Stimulated activated naive B cell treated with anti-CD40 and anti-IgM and Interleukin-4, amounts not matched to agents 10 μg/mL and 1 μg/mL and 100 μg/mL, for 72 hours (primary cell): ENCODE results near the gene CASP14.
A peak's percentile ranks its signal among the peaks of the same experiment; 100 is the strongest.
"Not testable (repeated sequence)": the region's sequence is repeated elsewhere in the genome, so short reads cannot be mapped to it uniquely, and the experiment has no call there.

ENCODE experiments used
- ATAC-seq, 2 donors: fragments of 150-1000 bp; cut with Tn5 transposase; replicated peaks; 2 replicates each; pipeline ENCODE4 v1.10.0; 2021; ENCODE audit warnings: moderate library complexity in 1 of 2
- DNase-seq: peaks from one replicate; pipeline ENCODE4 v3.0.0; 2021
- H3K27ac Mint-ChIP-seq: one replicate; pipeline ENCODE4 v1.8.0; 2022; ENCODE audit warnings: mild to moderate bottlenecking, mixed read lengths
- H3K27me3 Mint-ChIP-seq, 2 donors: one replicate each; pipeline ENCODE4 v1.8.0; 2022; ENCODE audit warnings: mixed read lengths in 2 of 2
- H3K36me3 Mint-ChIP-seq, 2 donors: one replicate each; pipeline ENCODE4 v1.8.0; 2022; ENCODE audit warnings: mixed read lengths in 2 of 2, mild to moderate bottlenecking in 1 of 2
- H3K4me1 Mint-ChIP-seq, 2 donors: one replicate each; pipeline ENCODE4 v1.8.0; 2022; ENCODE audit warnings: mixed read lengths in 2 of 2, mild to moderate bottlenecking in 1 of 2
- H3K4me3 Mint-ChIP-seq, 2 donors: one replicate each; pipeline ENCODE4 v1.8.0; 2022; ENCODE audit warnings: mild to moderate bottlenecking in 2 of 2, mixed read lengths in 2 of 2, moderate library complexity in 1 of 2
- H3K9me3 Mint-ChIP-seq, 2 donors: one replicate each; pipeline ENCODE4 v1.8.0; 2022; ENCODE audit warnings: mixed read lengths in 2 of 2, mild to moderate bottlenecking in 1 of 2

Gene CASP14

GRCh38 chr19:15048885-15049541 lies at the start of gene CASP14:
Gene CASP14, plus strand, starts transcription at chr19:15049480. Its CDS starts 2,772 bp downstream, at chr19:15052252.
- no peak within 1 kb of the TSS for H3K27ac Mint-ChIP-seq
- no peak within 1 kb of the TSS for H3K4me3 Mint-ChIP-seq
- ATAC-seq = no peak
- H3K36me3 Mint-ChIP-seq = no peaks in the 10 kb centered on the region
- no peak for DNase-seq
- H3K27me3 Mint-ChIP-seq = peaks cover 28% of the 10 kb centered on the region in 2 donors
- peaks cover 0 to 4% of the 10 kb centered on the region in 2 donors for H3K9me3 Mint-ChIP-seq
- H3K4me1 Mint-ChIP-seq = no peaks in the 10 kb centered on the region

- peaks cover 41 to 58% of the 10 kb centered on the region in 2 donors for H3K27me3 Mint-ChIP-seq
- no peak overlapping the region for H3K4me3 Mint-ChIP-seq
- no peak for ATAC-seq
- H3K27ac Mint-ChIP-seq = no peak overlapping the region
- H3K4me1 Mint-ChIP-seq = peaks cover 3 to 7% of the 10 kb centered on the region in 2 donors
- no peaks in the 10 kb centered on the region for H3K36me3 Mint-ChIP-seq
- no peaks in the 10 kb centered on the region for H3K9me3 Mint-ChIP-seq
- no peak for DNase-seq
Measured at GRCh38 chr19:15008308-15008707, 41.0 kb upstream of the CASP14 start.

- no peak overlapping the region for H3K27ac Mint-ChIP-seq
- no peak overlapping the region for H3K4me3 Mint-ChIP-seq
- H3K9me3 Mint-ChIP-seq = peaks cover 0 to 2% of the 10 kb centered on the region in 2 donors
- peaks cover 3 to 7% of the 10 kb centered on the region in 2 donors for H3K4me1 Mint-ChIP-seq
- no peak for ATAC-seq
- no peaks in the 10 kb centered on the region for H3K36me3 Mint-ChIP-seq
- no peak for DNase-seq
- peaks cover 52 to 56% of the 10 kb centered on the region in 2 donors for H3K27me3 Mint-ChIP-seq
Measured at GRCh38 chr19:15010501-15011300, 38.6 kb upstream of the CASP14 start.

- Mint-ChIP-seq H3K9me3 (peaks cover 0 to 2% of the 10 kb centered on the region in 2 donors), H3K27me3 (peaks cover 54 to 61% of the 10 kb centered on the region in 2 donors), H3K4me3 (no peak overlapping the region), H3K4me1 (peaks cover 0 to 7% of the 10 kb centered on the region in 2 donors), H3K27ac (no peak overlapping the region), H3K36me3 (no peaks in the 10 kb centered on the region)
- DNase-seq (no peak), ATAC-seq (no peak)
Measured at GRCh38 chr19:15014579-15014978, 34.7 kb upstream of the CASP14 start.

GRCh38 chr19:15015946-15016542 lies 33.2 kb upstream of the CASP14 start:
- Mint-ChIP-seq H3K36me3 (no peaks in the 10 kb centered on the region), H3K27me3 (peaks cover 50 to 57% of the 10 kb centered on the region in 2 donors), H3K4me1 (peaks cover 0 to under 1% of the 10 kb centered on the region in 2 donors), H3K27ac (no peak overlapping the region), H3K9me3 (peaks cover 0 to 2% of the 10 kb centered on the region in 2 donors), H3K4me3 (no peak overlapping the region)
- no peak for DNase-seq
- ATAC-seq = no peak

- H3K4me1 Mint-ChIP-seq, DNase-seq, H3K36me3 Mint-ChIP-seq, H3K27ac Mint-ChIP-seq, H3K4me3 Mint-ChIP-seq, ATAC-seq, H3K9me3 Mint-ChIP-seq: not testable (repeated sequence)
- H3K27me3 Mint-ChIP-seq = peaks cover 39 to 47% of the 10 kb centered on the region in 2 donors
Measured at GRCh38 chr19:15018836-15019235, 30.4 kb upstream of the CASP14 start.

GRCh38 chr19:15021286-15022007 lies 27.8 kb upstream of the CASP14 start:
- no peak overlapping the region for H3K27ac Mint-ChIP-seq
- no peak overlapping the region for H3K4me3 Mint-ChIP-seq
- ATAC-seq = no peak
- DNase-seq = no peak
- peaks cover 27 to 41% of the 10 kb centered on the region in 2 donors for H3K27me3 Mint-ChIP-seq
- no peaks in the 10 kb centered on the region for H3K9me3 Mint-ChIP-seq
- H3K36me3 Mint-ChIP-seq = no peaks in the 10 kb centered on the region
- H3K4me1 Mint-ChIP-seq = peaks cover 2 to 12% of the 10 kb centered on the region in 2 donors

- DNase-seq = no peak
- peaks cover 2 to 12% of the 10 kb centered on the region in 2 donors for H3K4me1 Mint-ChIP-seq
- no peaks in the 10 kb centered on the region for H3K9me3 Mint-ChIP-seq
- H3K4me3 Mint-ChIP-seq = no peak overlapping the region
- H3K36me3 Mint-ChIP-seq = no peaks in the 10 kb centered on the region
- ATAC-seq = no peak
- no peak overlapping the region for H3K27ac Mint-ChIP-seq
- H3K27me3 Mint-ChIP-seq = peaks cover 22 to 34% of the 10 kb centered on the region in 2 donors
Measured at GRCh38 chr19:15022752-15023151, 26.5 kb upstream of the CASP14 start.

- H3K27me3 Mint-ChIP-seq = peaks cover 16 to 24% of the 10 kb centered on the region in 2 donors
- H3K4me3 Mint-ChIP-seq = no peak overlapping the region
- DNase-seq (no peak), ATAC-seq (peak; percentile 77)
- no peaks in the 10 kb centered on the region for H3K9me3 Mint-ChIP-seq
- no peak overlapping the region for H3K27ac Mint-ChIP-seq
- peaks cover 2 to 12% of the 10 kb centered on the region in 2 donors for H3K4me1 Mint-ChIP-seq
- H3K36me3 Mint-ChIP-seq = no peaks in the 10 kb centered on the region
Measured at GRCh38 chr19:15025217-15025616, 24.1 kb upstream of the CASP14 start.

GRCh38 chr19:15028490-15028889 lies 20.8 kb upstream of the CASP14 start:
- Mint-ChIP-seq H3K9me3 (peaks cover 0 to 3% of the 10 kb centered on the region in 2 donors), H3K4me1 (peaks cover 2 to 12% of the 10 kb centered on the region in 2 donors), H3K27me3 (peaks cover 4 to 11% of the 10 kb centered on the region in 2 donors), H3K27ac (no peak overlapping the region), H3K4me3 (no peak overlapping the region), H3K36me3 (no peaks in the 10 kb centered on the region)
- DNase-seq (no peak), ATAC-seq (no peak)

- Mint-ChIP-seq H3K9me3 (peaks cover 0 to 3% of the 10 kb centered on the region in 2 donors), H3K27ac (no peak overlapping the region), H3K4me1 (no peaks in the 10 kb centered on the region), H3K4me3 (no peak overlapping the region), H3K36me3 (no peaks in the 10 kb centered on the region), H3K27me3 (peaks cover 20 to 22% of the 10 kb centered on the region in 2 donors)
- no peak for ATAC-seq
- DNase-seq = no peak
Measured at GRCh38 chr19:15031675-15032074, 17.6 kb upstream of the CASP14 start.

- ATAC-seq = no peak
- no peaks in the 10 kb centered on the region for H3K4me1 Mint-ChIP-seq
- H3K27me3 Mint-ChIP-seq = peaks cover 21 to 22% of the 10 kb centered on the region in 2 donors
- no peak overlapping the region for H3K27ac Mint-ChIP-seq
- H3K4me3 Mint-ChIP-seq = no peak overlapping the region
- peaks cover 0 to 3% of the 10 kb centered on the region in 2 donors for H3K9me3 Mint-ChIP-seq
- DNase-seq = no peak
- H3K36me3 Mint-ChIP-seq = no peaks in the 10 kb centered on the region
Measured at GRCh38 chr19:15035795-15036311, 13.4 kb upstream of the CASP14 start.

- no peak for DNase-seq
- Mint-ChIP-seq H3K27ac (no peak overlapping the region), H3K9me3 (no peaks in the 10 kb centered on the region), H3K27me3 (peaks cover 21 to 22% of the 10 kb centered on the region in 2 donors), H3K4me3 (no peak overlapping the region), H3K4me1 (no peaks in the 10 kb centered on the region), H3K36me3 (no peaks in the 10 kb centered on the region)
- ATAC-seq = no peak
Measured at GRCh38 chr19:15037586-15037985, 11.7 kb upstream of the CASP14 start.

- Mint-ChIP-seq H3K36me3 (no peaks in the 10 kb centered on the region), H3K4me3 (no peak overlapping the region), H3K4me1 (no peaks in the 10 kb centered on the region), H3K27me3 (peaks cover 17 to 22% of the 10 kb centered on the region in 2 donors), H3K27ac (no peak overlapping the region), H3K9me3 (no peaks in the 10 kb centered on the region)
- ATAC-seq (no peak), DNase-seq (no peak)
Measured at GRCh38 chr19:15038294-15038693, 11.0 kb upstream of the CASP14 start.
